Central memory CD8-positive, alpha-beta T cell (primary cell): ENCODE measurements around the gene SARDH.

Source experiments
- ATAC-seq: fragments of 150-1000 bp; cut with Tn5 transposase; replicated peaks from 2 replicates; pipeline ENCODE4 v1.10.0; 2022; ENCODE audit warnings: mild to moderate bottlenecking, moderate FRiP score, moderate number of reproducible peaks; ENCODE audit not compliant: poor library complexity, severe bottlenecking; ENCODE audit errors: extremely low read depth
- DNase-seq, 2 donors: peaks; one replicate each; pipeline ENCODE4 v3.0.0; 2021; ENCODE audit warnings: low spot score in 2 of 2
- H3K27ac Mint-ChIP-seq: one replicate; pipeline ENCODE4 v1.8.0; 2022; ENCODE audit warnings: low read depth, mild to moderate bottlenecking, moderate library complexity, mixed read lengths
- H3K27me3 Mint-ChIP-seq: one replicate; pipeline ENCODE4 v1.8.0; 2022; ENCODE audit warnings: mixed read lengths
- H3K36me3 Mint-ChIP-seq: one replicate; pipeline ENCODE4 v1.8.0; 2022; ENCODE audit warnings: mild to moderate bottlenecking, moderate library complexity, mixed read lengths; ENCODE audit not compliant: insufficient read depth
- H3K4me1 Mint-ChIP-seq: one replicate; pipeline ENCODE4 v1.8.0; 2022; ENCODE audit warnings: mixed read lengths
- H3K4me3 Mint-ChIP-seq: one replicate; pipeline ENCODE4 v1.8.0; 2022; ENCODE audit warnings: mild to moderate bottlenecking, moderate library complexity, mixed read lengths
- H3K9me3 Mint-ChIP-seq: one replicate; pipeline ENCODE4 v1.8.0; 2022; ENCODE audit warnings: mixed read lengths

Gene SARDH

GRCh38 chr9:133615606-133616188 lies 122.5 kb downstream of the SARDH start:
- peaks cover 4% of the 10 kb centered on the region for H3K36me3 Mint-ChIP-seq
- no peak for DNase-seq
- no peaks in the 10 kb centered on the region for H3K9me3 Mint-ChIP-seq
- no peak for ATAC-seq
- no peak overlapping the region for H3K4me3 Mint-ChIP-seq
- H3K4me1 Mint-ChIP-seq, result peaks cover 26% of the 10 kb centered on the region
- H3K27ac Mint-ChIP-seq, result no peak overlapping the region
- peaks cover 50% of the 10 kb centered on the region for H3K27me3 Mint-ChIP-seq

GRCh38 chr9:133615186-133615585 lies 123.0 kb downstream of the SARDH start:
- peaks cover 21% of the 10 kb centered on the region for H3K4me1 Mint-ChIP-seq
- no peak overlapping the region for H3K27ac Mint-ChIP-seq
- no peak overlapping the region for H3K4me3 Mint-ChIP-seq
- H3K9me3 Mint-ChIP-seq, result no peaks in the 10 kb centered on the region
- no peak for ATAC-seq
- H3K27me3 Mint-ChIP-seq, result peaks cover 55% of the 10 kb centered on the region
- peaks cover 4% of the 10 kb centered on the region for H3K36me3 Mint-ChIP-seq
- no peak for DNase-seq

- no peak for DNase-seq
- no peak for ATAC-seq
- no peaks in the 10 kb centered on the region for H3K9me3 Mint-ChIP-seq
- peaks cover 16% of the 10 kb centered on the region for H3K4me1 Mint-ChIP-seq
- H3K27ac Mint-ChIP-seq, result no peak overlapping the region
- H3K4me3 Mint-ChIP-seq, result no peak overlapping the region
- no peaks in the 10 kb centered on the region for H3K36me3 Mint-ChIP-seq
- H3K27me3 Mint-ChIP-seq, result peaks cover 61% of the 10 kb centered on the region
These were observed 123.5 kb downstream of the SARDH start for GRCh38 chr9:133614678-133615077.

- Mint-ChIP-seq H3K27me3 (peaks cover 63% of the 10 kb centered on the region), H3K27ac (no peak overlapping the region), H3K9me3 (no peaks in the 10 kb centered on the region), H3K36me3 (no peaks in the 10 kb centered on the region), H3K4me3 (no peak overlapping the region), H3K4me1 (peaks cover 10% of the 10 kb centered on the region)
- no peak for ATAC-seq
- DNase-seq, result no peak
These were observed 124.1 kb downstream of the SARDH start for GRCh38 chr9:133614056-133614455.
